Measurements from ENCODE around the gene PI4K2A. TPM values are rescaled to one million over a fixed set of nuclear protein-coding genes. Genes with fewer than 3 reads are reported as not detected.

Gene PI4K2A
- total RNA-seq, 1 donor from 2014 or later, result 17.7 TPM

DNA sequence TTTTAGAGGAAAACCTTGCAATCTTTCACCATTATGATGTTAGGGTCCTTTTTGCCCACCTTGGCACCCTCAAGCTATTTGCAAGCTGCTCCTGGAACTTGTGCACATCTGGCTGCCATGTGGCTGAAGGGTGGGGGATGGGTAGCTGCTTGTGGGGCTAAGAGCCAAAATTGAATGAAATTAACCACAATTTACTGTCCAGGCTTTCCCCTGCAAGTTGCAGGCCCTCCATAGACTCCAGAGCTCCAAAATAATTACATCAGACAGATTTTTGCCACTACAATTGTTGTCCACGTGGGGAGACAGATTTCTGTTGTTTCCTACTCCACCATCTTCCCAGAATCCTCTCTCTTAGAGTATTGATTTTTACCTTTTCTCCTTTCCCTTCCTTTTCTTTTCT, 19.1 kb downstream of the PI4K2A start:
- Histone ChIP-seq H3K36me3 (peaks cover 0 to 33% of the 10 kb centered on the region in 2 donors), H3K27ac (no peak overlapping the region), H3K4me1 (no peaks in the 10 kb centered on the region), H3K4me3 (no peak overlapping the region), H3K27me3 (no peaks in the 10 kb centered on the region), H3K9me3 (no peaks in the 10 kb centered on the region)
- intact Hi-C loops (cut with DNase I), result no loop called here
- TF ChIP-seq, protein P1, sequence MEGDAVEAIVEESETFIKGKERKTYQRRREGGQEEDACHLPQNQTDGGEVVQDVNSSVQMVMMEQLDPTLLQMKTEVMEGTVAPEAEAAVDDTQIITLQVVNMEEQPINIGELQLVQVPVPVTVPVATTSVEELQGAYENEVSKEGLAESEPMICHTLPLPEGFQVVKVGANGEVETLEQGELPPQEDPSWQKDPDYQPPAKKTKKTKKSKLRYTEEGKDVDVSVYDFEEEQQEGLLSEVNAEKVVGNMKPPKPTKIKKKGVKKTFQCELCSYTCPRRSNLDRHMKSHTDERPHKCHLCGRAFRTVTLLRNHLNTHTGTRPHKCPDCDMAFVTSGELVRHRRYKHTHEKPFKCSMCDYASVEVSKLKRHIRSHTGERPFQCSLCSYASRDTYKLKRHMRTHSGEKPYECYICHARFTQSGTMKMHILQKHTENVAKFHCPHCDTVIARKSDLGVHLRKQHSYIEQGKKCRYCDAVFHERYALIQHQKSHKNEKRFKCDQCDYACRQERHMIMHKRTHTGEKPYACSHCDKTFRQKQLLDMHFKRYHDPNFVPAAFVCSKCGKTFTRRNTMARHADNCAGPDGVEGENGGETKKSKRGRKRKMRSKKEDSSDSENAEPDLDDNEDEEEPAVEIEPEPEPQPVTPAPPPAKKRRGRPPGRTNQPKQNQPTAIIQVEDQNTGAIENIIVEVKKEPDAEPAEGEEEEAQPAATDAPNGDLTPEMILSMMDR (IDR thresholded peaks at IDR 0.05), result no peak
- no peak for TF ChIP-seq POLR2A (IDR thresholded peaks at IDR 0.05)
- no peak for TF ChIP-seq POLR2AphosphoS5 (IDR thresholded peaks at IDR 0.05; ENCODE audit: insufficient read depth in 1 of 2, low read depth in 1 of 2)
- no peak for DNase-seq (ENCODE audit: extremely low spot score in 2 of 2)

DNA sequence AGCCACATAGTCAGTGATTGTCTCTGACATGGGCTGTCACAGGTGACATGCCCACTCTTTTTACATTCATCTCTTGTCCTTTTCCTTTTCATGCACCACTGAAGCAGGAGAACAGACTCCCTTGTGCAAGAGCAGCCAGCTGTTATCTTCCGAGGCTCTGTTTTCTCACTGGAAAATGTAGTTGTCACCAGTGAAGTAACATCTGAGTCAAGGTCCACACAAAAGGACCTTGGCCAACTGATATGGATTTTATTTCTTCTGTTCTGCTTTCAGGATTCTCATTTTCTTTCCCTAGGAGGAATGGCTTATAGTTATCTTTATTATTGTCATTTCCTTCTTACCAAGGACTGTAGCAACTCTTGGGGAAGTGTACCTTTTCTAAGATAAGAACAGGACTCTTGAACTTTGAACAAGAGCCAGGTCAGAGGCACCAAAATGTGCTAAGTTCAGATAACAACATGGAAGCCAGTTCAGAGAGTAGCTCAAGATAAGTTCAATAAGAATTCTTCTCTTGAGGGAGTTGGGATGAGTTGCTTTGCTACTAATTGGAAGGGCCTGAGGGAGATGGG, 23.9 kb downstream of the PI4K2A start:
- no peak for TF ChIP-seq POLR2A (IDR thresholded peaks at IDR 0.05)
- TF ChIP-seq, protein P1 (IDR thresholded peaks at IDR 0.05), result no peak
- no peak for TF ChIP-seq POLR2AphosphoS5 (IDR thresholded peaks at IDR 0.05; ENCODE audit: insufficient read depth in 1 of 2, low read depth in 1 of 2)
- H3K36me3 ChIP-seq, result peaks cover 3 to 41% of the 10 kb centered on the region in 2 donors

DNA sequence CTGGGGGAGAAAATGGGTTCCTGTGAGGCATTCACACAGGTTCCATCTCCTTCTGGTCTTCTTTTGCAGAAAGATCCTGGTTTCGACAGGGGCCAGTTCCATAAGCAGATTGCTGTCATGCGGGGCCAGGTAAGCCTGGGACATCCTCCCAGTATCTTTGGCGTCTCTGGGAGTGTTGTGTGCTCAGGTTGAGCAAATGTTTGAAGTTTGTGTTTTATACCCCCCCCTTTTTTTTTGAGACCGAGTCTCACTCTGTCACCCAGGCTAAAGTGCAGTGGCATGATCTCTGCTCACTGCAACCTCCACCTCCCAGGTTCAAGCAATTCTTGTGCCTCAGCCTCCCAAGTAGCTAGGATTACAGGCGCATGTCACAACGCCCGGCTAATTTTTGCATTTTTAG, 26.5 kb downstream of the PI4K2A start:
- H3K36me3 ChIP-seq, result peaks cover 3 to 47% of the 10 kb centered on the region in 2 donors
- TF ChIP-seq, protein P1 (IDR thresholded peaks at IDR 0.05), result no peak
- TF ChIP-seq POLR2AphosphoS5 (IDR thresholded peaks at IDR 0.05; ENCODE audit: insufficient read depth in 1 of 2, low read depth in 1 of 2) (no peak), POLR2A (IDR thresholded peaks at IDR 0.05) (no peak)
- no peaks in the 10 kb centered on the region for H3K27me3 ChIP-seq

More for the DNA sequence above, 23.9 kb downstream of the PI4K2A start:
- Histone ChIP-seq H3K27ac (no peak overlapping the region), H3K27me3 (no peaks in the 10 kb centered on the region), H3K4me3 (no peak overlapping the region), H3K9me3 (no peaks in the 10 kb centered on the region), H3K4me1 (no peaks in the 10 kb centered on the region)
- no peak for DNase-seq (ENCODE audit: extremely low spot score in 2 of 2)
- intact Hi-C loops (cut with DNase I), result no loop called here

DNA sequence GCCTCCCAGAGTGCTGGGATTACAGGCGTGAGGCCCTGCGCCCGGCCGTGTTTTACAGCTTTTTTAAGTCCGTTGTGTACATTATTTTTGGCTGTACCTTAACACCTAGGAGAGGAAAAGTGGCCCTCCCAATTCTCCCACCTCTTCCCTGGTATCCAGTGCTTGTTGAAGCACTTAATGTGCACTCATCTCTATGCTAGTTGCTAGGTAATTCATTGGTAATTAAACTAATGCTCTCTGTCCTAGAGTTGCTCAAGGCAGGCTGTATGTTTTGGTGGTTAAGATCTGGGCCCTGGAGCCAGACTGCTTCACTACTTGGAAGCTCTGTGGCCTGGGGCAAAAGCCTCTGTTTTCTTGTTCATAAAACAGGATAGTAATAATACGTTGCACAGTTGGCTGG, 27.0 kb downstream of the PI4K2A start:
- intact Hi-C loops (cut with DNase I), result no loop called here
- H3K36me3 ChIP-seq, result peaks cover 3 to 47% of the 10 kb centered on the region in 2 donors
- TF ChIP-seq, protein P1 (IDR thresholded peaks at IDR 0.05), result no peak
- TF ChIP-seq POLR2AphosphoS5 (IDR thresholded peaks at IDR 0.05; ENCODE audit: insufficient read depth in 1 of 2, low read depth in 1 of 2), result no peak
- TF ChIP-seq POLR2A (IDR thresholded peaks at IDR 0.05), result no peak
- no peaks in the 10 kb centered on the region for H3K4me1 ChIP-seq
- H3K27me3 ChIP-seq, result no peaks in the 10 kb centered on the region
- no peak for DNase-seq (ENCODE audit: extremely low spot score in 2 of 2)
- H3K27ac ChIP-seq, result no peak overlapping the region
- H3K4me3 ChIP-seq, result no peak overlapping the region
- no peaks in the 10 kb centered on the region for H3K9me3 ChIP-seq

More for the DNA sequence above, 26.5 kb downstream of the PI4K2A start:
- intact Hi-C loops (cut with DNase I), result no loop called here
- no peak for DNase-seq (ENCODE audit: extremely low spot score in 2 of 2)
- H3K4me1 ChIP-seq, result no peaks in the 10 kb centered on the region
- no peak overlapping the region for H3K4me3 ChIP-seq
- H3K9me3 ChIP-seq, result no peaks in the 10 kb centered on the region
- H3K27ac ChIP-seq, result no peak overlapping the region

DNA sequence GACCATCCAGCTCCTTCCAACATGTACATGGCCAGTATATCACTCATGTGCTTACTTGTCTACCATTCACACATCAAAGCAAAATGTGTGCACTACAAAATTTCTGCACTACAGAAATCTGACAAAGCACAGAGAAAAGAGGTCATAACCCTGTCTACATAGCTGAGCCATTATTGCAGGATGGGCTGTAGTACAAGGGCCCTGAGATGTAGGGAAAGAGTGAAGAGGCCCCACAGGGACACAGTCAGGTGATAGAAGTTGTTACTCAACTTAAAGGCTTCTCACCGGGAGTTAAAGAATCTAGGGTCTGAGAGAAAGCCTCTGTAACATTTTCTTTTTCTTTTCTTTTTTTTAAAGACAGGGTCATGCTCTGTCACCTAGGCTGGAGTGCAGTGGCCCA, 29.1 kb downstream of the PI4K2A start:
- no peak for DNase-seq (ENCODE audit: extremely low spot score in 2 of 2)
- TF ChIP-seq, protein P1 (IDR thresholded peaks at IDR 0.05), result no peak
- no peak for TF ChIP-seq POLR2AphosphoS5 (IDR thresholded peaks at IDR 0.05; ENCODE audit: insufficient read depth in 1 of 2, low read depth in 1 of 2)
- no peak for TF ChIP-seq POLR2A (IDR thresholded peaks at IDR 0.05)
- H3K4me3 ChIP-seq, result no peak overlapping the region
- H3K36me3 ChIP-seq, result peaks cover 3 to 56% of the 10 kb centered on the region in 2 donors
- intact Hi-C loops (cut with DNase I), result no loop called here
- H3K4me1 ChIP-seq, result no peaks in the 10 kb centered on the region
- H3K9me3 ChIP-seq, result no peaks in the 10 kb centered on the region
- no peaks in the 10 kb centered on the region for H3K27me3 ChIP-seq
- H3K27ac ChIP-seq, result no peak overlapping the region
